Astrocyte of the spinal cord (primary cell): ENCODE results near the gene MCM5.

Experiments used
- DNase-seq: peaks from one replicate; pipeline ENCODE4 v3.0.0; 2011; ENCODE audit warnings: low read depth, low spot score
- H3K4me3 ChIP-seq: 2 replicates; pipeline ENCODE4 v1.5.1; 2011; ENCODE audit warnings: low read depth, mild to moderate bottlenecking, low read length, moderate library complexity
- in situ Hi-C: cut with HindIII; loops from 2 replicates; pipeline ENCODE4 v1.10.0; 2017; ENCODE audit warnings: low sequenced_read_pairs
- TF ChIP-seq, protein P1 (sequence below): IDR thresholded peaks from 2 replicates; pipeline ENCODE4 v1.5.1; 2012; ENCODE audit warnings: low read depth, mild to moderate bottlenecking, low read length, inconsistent platforms

The MCM5 gene

DNA sequence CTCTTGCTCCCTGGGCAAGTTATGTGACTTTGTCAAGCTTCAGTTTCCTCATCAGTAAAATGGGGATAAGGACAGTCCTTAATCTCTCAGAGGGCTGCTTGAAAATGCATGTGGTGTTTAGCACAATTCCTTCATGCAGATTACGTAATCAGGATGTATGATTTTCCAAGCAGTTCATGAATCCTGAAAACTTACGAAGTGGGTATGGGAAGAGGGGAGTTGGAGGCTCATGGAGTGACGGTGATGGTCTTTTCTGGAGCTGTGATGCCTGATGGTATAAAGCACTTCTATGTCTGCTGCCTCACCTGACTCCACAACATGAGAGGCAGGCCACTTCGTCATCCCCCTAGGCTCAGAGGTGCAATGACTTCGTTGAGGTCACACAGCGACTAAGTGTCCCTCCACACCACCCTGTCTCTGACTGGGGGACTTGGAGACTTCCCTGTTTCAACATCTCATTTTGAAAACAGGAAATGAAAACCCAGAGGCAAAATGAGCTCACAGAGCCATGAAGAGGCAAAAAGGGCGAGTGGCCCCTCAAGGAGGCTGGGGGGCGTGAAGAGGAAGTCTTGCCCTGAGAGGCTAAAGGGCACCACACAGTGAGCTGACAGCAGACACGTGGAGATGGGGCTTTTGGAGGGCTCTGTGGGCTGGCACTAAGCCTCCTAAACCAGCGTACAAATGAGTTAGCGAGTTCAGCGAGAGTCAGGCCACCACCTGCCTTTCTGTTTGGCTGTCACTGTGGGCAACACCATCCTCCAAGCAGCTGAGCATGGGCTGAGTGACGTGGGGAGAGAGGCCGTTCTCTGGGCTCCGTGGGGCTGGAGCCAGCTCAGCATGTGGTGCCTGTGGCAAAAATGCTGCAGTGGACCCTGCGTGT is 10.1 kb downstream of the MCM5 start:
- H3K4me3 ChIP-seq = no peak overlapping the region
- in situ Hi-C loops = no loop called here
- no peak for DNase-seq
- TF ChIP-seq, protein P1, sequence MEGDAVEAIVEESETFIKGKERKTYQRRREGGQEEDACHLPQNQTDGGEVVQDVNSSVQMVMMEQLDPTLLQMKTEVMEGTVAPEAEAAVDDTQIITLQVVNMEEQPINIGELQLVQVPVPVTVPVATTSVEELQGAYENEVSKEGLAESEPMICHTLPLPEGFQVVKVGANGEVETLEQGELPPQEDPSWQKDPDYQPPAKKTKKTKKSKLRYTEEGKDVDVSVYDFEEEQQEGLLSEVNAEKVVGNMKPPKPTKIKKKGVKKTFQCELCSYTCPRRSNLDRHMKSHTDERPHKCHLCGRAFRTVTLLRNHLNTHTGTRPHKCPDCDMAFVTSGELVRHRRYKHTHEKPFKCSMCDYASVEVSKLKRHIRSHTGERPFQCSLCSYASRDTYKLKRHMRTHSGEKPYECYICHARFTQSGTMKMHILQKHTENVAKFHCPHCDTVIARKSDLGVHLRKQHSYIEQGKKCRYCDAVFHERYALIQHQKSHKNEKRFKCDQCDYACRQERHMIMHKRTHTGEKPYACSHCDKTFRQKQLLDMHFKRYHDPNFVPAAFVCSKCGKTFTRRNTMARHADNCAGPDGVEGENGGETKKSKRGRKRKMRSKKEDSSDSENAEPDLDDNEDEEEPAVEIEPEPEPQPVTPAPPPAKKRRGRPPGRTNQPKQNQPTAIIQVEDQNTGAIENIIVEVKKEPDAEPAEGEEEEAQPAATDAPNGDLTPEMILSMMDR = no peak

DNA sequence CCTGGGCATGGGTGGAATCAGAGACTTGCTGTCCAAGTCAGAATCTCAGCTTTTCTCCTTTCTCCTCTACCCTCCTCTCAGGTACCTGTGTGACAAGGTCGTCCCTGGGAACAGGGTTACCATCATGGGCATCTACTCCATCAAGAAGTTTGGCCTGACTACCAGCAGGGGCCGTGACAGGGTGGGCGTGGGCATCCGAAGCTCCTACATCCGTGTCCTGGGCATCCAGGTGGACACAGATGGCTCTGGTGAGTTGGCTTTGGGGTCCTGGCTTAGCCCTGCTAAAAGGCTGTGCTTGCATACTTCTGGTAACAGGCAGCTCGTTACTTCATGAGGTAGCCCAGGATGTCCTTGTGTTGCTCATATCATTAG is 10.7 kb downstream of the MCM5 start:
- in situ Hi-C loops = no loop called here
- DNase-seq = no peak
- TF ChIP-seq, protein P1 = no peak
- no peak overlapping the region for H3K4me3 ChIP-seq

DNA sequence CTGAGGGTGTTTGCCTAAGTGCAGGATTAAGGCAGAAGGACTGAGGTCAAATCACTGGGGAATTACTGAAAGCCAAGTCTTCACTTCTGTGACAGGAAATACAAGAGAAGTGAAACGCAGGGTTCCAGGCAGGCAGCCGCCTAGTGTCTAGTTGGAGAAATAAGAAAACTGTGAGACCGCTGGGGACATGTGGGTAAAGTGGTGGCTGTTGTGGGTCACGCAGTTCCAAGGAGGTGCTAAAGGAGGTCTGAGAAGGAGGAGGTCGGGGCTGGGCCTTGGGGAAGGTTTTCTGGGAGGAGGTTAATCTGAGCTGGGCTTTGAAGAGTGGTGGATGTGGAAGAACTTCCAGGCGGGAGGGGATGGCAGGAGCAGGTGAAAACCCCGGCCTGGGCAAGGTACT is 11.2 kb downstream of the MCM5 start:
- no peak overlapping the region for H3K4me3 ChIP-seq
- no peak for DNase-seq
- in situ Hi-C loops = no loop called here
- TF ChIP-seq, protein P1 = peak; percentile 3

DNA sequence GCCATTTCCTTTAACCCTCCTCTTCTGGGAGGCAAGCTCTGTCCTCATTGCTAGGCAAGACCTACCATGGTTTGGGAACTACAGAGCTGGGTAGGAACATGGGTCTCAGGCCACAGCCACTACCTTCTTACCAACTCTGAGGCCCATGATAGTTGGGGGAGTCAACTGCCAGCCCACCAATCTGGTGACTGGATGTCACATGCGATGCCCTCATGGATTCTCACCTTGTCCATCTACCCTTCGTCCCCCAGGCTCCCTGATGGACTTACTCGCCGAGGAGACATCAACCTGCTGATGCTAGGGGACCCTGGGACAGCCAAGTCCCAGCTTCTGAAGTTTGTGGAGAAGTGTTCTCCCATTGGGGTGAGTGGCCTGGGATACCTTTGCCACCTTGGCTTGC is 13.7 kb downstream of the MCM5 start:
- no peak overlapping the region for H3K4me3 ChIP-seq
- DNase-seq = no peak
- TF ChIP-seq, protein P1 = no peak
- in situ Hi-C loops = no loop called here

DNA sequence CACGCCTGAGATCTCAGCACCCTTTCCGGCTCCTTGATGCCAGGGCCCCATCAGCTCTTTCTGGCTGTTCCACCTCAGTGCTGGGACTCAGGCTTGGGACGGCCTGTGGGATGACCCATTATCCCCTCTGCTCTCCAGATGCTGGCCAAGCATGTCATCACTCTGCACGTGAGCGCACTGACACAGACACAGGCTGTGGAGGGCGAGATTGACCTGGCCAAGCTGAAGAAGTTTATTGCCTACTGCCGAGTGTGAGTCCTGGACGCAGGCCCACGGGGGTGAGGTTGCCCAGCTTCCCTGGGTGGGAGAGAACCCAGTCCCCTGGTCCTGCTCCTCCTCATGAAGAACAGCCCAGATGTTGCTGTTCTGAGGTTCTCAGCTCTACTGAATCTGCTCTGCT is 17.7 kb downstream of the MCM5 start:
- in situ Hi-C loops = no loop called here
- TF ChIP-seq, protein P1 = no peak
- DNase-seq = no peak
- no peak overlapping the region for H3K4me3 ChIP-seq

DNA sequence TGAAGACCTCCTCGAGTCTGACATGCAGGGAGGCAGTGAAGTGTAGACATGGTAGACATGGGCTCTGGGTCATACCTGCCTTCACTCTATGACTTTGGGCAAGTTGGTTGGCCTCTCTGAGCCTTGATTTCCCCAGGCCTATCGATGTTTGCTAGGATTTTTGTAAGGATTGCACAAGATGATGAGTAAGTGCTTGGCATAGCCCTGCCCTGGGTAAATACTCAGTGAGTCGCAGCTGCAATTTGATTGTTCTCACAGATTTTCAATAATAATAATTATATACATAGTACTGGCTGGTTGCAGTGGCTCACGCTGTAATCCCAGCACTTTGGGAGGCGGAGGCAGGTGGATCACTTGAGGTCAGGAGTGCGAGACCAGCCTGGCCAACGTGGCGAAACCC is 18.1 kb downstream of the MCM5 start:
- in situ Hi-C loops = no loop called here
- DNase-seq = no peak
- no peak overlapping the region for H3K4me3 ChIP-seq
- TF ChIP-seq, protein P1 = no peak

DNA sequence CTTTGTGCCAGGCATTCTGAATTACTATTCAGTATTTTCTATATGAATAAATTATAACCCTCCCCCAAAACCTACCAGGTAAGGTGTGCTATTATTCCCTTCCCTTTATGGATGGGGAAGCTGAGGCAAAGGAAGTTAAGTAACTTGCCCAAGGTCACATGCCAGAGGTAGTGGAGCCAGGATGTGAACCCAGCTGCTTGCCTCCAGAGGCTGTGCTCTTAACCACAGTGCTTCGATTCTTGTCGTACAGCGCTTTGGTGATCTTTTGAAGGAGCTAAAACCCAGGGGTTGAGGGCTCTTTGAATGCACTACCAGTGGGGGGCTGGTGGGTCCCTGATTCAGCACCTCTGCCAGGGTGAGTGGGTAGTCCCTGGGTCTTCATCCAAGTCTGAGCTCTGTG is 18.8 kb downstream of the MCM5 start:
- DNase-seq = no peak
- TF ChIP-seq, protein P1 = no peak
- in situ Hi-C loops = no loop called here
- no peak overlapping the region for H3K4me3 ChIP-seq
